Measurements from ENCODE around the gene EMILIN3. TPM values are rescaled to one million over a fixed set of nuclear protein-coding genes. Genes with fewer than 3 reads are reported as not detected.

EMILIN3 gene
- total RNA-seq, 2 experiments from 2014 or later: not detected

DNA sequence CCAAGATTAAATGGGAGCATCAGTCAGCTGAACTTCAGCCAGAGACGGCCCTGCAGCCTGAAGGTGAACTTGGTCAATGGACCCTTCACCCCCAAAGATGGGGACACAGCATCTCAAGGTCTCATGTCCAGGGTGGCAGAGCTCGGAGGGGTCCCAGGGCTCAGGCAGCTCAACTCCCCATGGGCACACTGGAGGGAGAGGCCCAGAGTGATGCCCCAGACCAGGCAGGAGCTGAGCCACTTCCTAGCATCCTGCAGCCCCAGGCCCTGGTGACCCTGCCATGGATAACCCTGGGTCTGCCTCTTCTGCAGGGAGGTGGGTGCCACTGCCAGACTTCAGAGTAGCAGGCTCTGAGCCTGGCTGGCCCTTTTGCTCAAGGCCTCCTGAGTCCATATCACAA is 27.5 kb upstream of the EMILIN3 start:
- no peaks in the 10 kb centered on the region for H3K9me2 ChIP-seq (ENCODE audit: insufficient read depth, low read length)
- H3K4me2 ChIP-seq (ENCODE audit: low read length): no peak overlapping the region
- no peaks in the 10 kb centered on the region for H3K36me3 ChIP-seq (ENCODE audit: insufficient read depth, low read length)
- no peak for TF ChIP-seq EZH2phosphoT487 (IDR thresholded peaks at IDR 0.05; ENCODE audit: borderline replicate concordance, low read depth, low read length)
- TF ChIP-seq, protein P1, sequence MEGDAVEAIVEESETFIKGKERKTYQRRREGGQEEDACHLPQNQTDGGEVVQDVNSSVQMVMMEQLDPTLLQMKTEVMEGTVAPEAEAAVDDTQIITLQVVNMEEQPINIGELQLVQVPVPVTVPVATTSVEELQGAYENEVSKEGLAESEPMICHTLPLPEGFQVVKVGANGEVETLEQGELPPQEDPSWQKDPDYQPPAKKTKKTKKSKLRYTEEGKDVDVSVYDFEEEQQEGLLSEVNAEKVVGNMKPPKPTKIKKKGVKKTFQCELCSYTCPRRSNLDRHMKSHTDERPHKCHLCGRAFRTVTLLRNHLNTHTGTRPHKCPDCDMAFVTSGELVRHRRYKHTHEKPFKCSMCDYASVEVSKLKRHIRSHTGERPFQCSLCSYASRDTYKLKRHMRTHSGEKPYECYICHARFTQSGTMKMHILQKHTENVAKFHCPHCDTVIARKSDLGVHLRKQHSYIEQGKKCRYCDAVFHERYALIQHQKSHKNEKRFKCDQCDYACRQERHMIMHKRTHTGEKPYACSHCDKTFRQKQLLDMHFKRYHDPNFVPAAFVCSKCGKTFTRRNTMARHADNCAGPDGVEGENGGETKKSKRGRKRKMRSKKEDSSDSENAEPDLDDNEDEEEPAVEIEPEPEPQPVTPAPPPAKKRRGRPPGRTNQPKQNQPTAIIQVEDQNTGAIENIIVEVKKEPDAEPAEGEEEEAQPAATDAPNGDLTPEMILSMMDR (conservative IDR thresholded peaks at IDR 0.05; ENCODE audit: low read length): no peak
- intact Hi-C loops (cut with micrococcal nuclease; ENCODE audit: unreplicated experiment): no loop called here
- CTCF ChIA-PET (ENCODE audit: unreplicated experiment): no interaction called here
- no peaks in the 10 kb centered on the region for H4K20me1 ChIP-seq (ENCODE audit: insufficient read depth, low read length)
- POLR2A ChIA-PET: no interaction called here
- H3K27ac ChIP-seq (ENCODE audit: low read depth, low read length, poor library complexity, severe bottlenecking): no peak overlapping the region
- no peaks in the 10 kb centered on the region for H3K4me1 ChIP-seq (ENCODE audit: insufficient read depth, low read length, poor library complexity, severe bottlenecking)
- no peak overlapping the region for H3K4me3 ChIP-seq (ENCODE audit: low read depth, low read length, poor library complexity, severe bottlenecking)
- DNase-seq (ENCODE audit: low spot score): no peak
- H3K9me3 ChIP-seq (ENCODE audit: low read length): no peaks in the 10 kb centered on the region
- no peaks in the 10 kb centered on the region for H3K79me2 ChIP-seq (ENCODE audit: insufficient read depth, low read depth, low read length)
- H2AFZ ChIP-seq (ENCODE audit: low read length): no peak overlapping the region
- BruUV-seq (replicated peaks): no TSS peak

DNA sequence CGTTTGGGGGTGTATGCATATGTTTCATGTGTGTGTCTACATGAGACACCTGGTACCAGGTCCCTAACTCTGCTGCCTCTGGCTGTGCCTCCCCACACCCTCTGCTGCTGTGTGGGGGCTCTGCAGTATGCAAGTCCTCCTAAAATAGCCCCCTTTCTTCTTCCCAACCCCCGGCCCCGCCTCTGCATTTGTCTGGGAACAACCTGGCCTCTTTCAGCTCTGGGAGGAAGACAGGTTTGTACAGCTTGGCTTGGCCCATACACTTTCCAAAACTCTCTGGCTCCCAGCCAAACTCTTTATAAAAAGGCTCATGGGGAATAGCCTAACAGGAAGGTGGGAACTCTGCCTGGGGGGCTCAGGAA is 27.1 kb upstream of the EMILIN3 start:
- DNase-seq (ENCODE audit: low spot score): no peak
- Histone ChIP-seq H2AFZ (ENCODE audit: low read length) (no peak overlapping the region), H3K4me1 (ENCODE audit: insufficient read depth, low read length, poor library complexity, severe bottlenecking) (no peaks in the 10 kb centered on the region), H3K27ac (ENCODE audit: low read depth, low read length, poor library complexity, severe bottlenecking) (no peak overlapping the region), H3K4me2 (ENCODE audit: low read length) (no peak overlapping the region), H3K9me3 (ENCODE audit: low read length) (no peaks in the 10 kb centered on the region), H4K20me1 (ENCODE audit: insufficient read depth, low read length) (no peaks in the 10 kb centered on the region), H3K4me3 (ENCODE audit: low read depth, low read length, poor library complexity, severe bottlenecking) (no peak overlapping the region), H3K79me2 (ENCODE audit: insufficient read depth, low read depth, low read length) (no peaks in the 10 kb centered on the region), H3K9me2 (ENCODE audit: insufficient read depth, low read length) (no peaks in the 10 kb centered on the region), H3K36me3 (ENCODE audit: insufficient read depth, low read length) (no peaks in the 10 kb centered on the region)
- CTCF ChIA-PET (ENCODE audit: unreplicated experiment): no interaction called here
- intact Hi-C loops (cut with micrococcal nuclease; ENCODE audit: unreplicated experiment): no loop called here
- POLR2A ChIA-PET: no interaction called here
- no peak for TF ChIP-seq EZH2phosphoT487 (IDR thresholded peaks at IDR 0.05; ENCODE audit: borderline replicate concordance, low read depth, low read length)
- TF ChIP-seq, protein P1 (conservative IDR thresholded peaks at IDR 0.05; ENCODE audit: low read length): no peak
- no TSS peak for BruUV-seq (replicated peaks)

DNA sequence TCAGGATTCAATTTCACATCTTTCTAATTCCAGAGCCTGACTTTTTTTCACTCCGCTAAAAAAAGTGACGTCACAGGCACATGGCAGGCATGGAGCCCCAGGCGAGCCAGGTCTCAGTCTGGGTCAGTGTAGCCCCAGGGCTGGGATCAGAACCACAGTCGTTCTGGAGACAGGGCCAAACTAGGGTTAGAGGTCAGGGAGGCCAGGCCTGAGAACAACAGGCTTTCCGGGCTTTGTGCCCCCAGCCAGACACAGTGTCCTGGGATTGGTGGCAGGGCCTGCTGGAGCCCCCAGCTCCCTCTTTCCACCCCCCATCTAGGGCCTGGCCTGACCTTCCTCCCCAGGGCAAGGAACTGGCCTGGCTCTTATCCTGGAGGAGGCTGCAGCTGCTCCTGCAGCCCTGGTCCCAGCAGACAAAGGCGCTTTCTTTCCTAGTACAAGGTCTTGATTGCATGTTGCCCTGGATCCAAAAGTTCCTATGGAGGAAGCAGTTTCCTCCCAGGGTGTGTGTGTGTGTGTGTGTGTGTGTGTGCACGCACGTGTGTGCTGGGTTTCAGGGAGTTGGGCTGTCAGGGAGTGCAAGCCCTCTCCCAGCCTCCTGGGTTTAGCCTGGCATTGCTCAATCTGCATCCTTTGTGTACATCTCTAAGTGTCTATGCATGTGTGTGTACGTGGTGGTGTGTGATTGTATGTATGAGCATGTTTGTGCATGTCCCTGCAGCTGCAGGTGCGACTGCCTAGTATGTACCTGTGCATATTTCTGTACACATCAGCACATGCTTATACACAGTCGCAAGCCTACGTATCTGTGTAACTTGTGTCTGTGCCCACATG is 26.5 kb upstream of the EMILIN3 start:
- Histone ChIP-seq H3K4me2 (ENCODE audit: low read length) (no peak overlapping the region), H3K27ac (ENCODE audit: low read depth, low read length, poor library complexity, severe bottlenecking) (no peak overlapping the region), H3K4me1 (ENCODE audit: insufficient read depth, low read length, poor library complexity, severe bottlenecking) (no peaks in the 10 kb centered on the region), H3K36me3 (ENCODE audit: insufficient read depth, low read length) (no peaks in the 10 kb centered on the region), H3K79me2 (ENCODE audit: insufficient read depth, low read depth, low read length) (no peaks in the 10 kb centered on the region), H3K9me2 (ENCODE audit: insufficient read depth, low read length) (no peaks in the 10 kb centered on the region), H4K20me1 (ENCODE audit: insufficient read depth, low read length) (no peaks in the 10 kb centered on the region), H3K4me3 (ENCODE audit: low read depth, low read length, poor library complexity, severe bottlenecking) (no peak overlapping the region), H3K9me3 (ENCODE audit: low read length) (no peaks in the 10 kb centered on the region), H2AFZ (ENCODE audit: low read length) (no peak overlapping the region)
- POLR2A ChIA-PET: no interaction called here
- intact Hi-C loops (cut with micrococcal nuclease; ENCODE audit: unreplicated experiment): no loop called here
- no peak for DNase-seq (ENCODE audit: low spot score)
- CTCF ChIA-PET (ENCODE audit: unreplicated experiment): no interaction called here
- BruUV-seq (replicated peaks): no TSS peak
- TF ChIP-seq, protein P1 (conservative IDR thresholded peaks at IDR 0.05; ENCODE audit: low read length): no peak
- no peak for TF ChIP-seq EZH2phosphoT487 (IDR thresholded peaks at IDR 0.05; ENCODE audit: borderline replicate concordance, low read depth, low read length)
